H1 (cell line): ENCODE results near the gene VWA2. TPM values are rescaled to one million over a fixed set of nuclear protein-coding genes. Genes with fewer than 3 reads are reported as not detected.

Source experiments
- CTCF ChIA-PET: fragments of 300-600 bp; sonication (Branson Sonifier 250); formaldehyde crosslinking; loops from one replicate; lab custom pipeline; 2021; ENCODE audit not compliant: partially characterized antibody; lab: Charles Lee
- POLR2A ChIA-PET: fragments of 300-600 bp; sonication (Branson Sonifier 250); formaldehyde crosslinking; loops from one replicate; lab custom pipeline; 2021; ENCODE audit warnings: inconsistent platforms; ENCODE audit not compliant: partially characterized antibody; lab: Charles Lee
- DNase-seq, 2 experiments: peaks; one replicate each; pipeline versions ENCODE4 v3.0.0 to v3.0.0-alpha.2; 2010 to 2022; ENCODE audit warnings: low spot score in 2 of 2, low read depth in 1 of 2, mixed read lengths in 1 of 2
- FAIRE-seq: peaks from 2 replicates; lab custom pipeline; 2011; peaks lifted over from hg19 to GRCh38; lab: Jason Lieb, UNC
- H2AFZ ChIP-seq: 2 replicates; pipeline ENCODE4 v1.8.1; 2012; ENCODE audit warnings: low read length, inconsistent platforms
- H2AK5ac ChIP-seq: 2 replicates; pipeline ENCODE4 v1.6.1; 2013; ENCODE audit warnings: low read depth, low read length
- H2BK120ac ChIP-seq: replicated peaks from 2 replicates; pipeline ENCODE3; 2013; ENCODE audit warnings: low read depth, low read length, inconsistent platforms
- H2BK12ac ChIP-seq: 2 replicates; pipeline ENCODE4 v1.6.1; 2013; ENCODE audit warnings: low read depth, low read length
- H2BK15ac ChIP-seq: 2 replicates; pipeline ENCODE4 v1.6.1; 2013; ENCODE audit warnings: low read length
- H2BK20ac ChIP-seq: 2 replicates; pipeline ENCODE4 v1.6.1; 2013; ENCODE audit warnings: low read length
- H2BK5ac ChIP-seq: 2 replicates; pipeline ENCODE4 v1.6.1; 2013; ENCODE audit warnings: low read depth, low read length
- H3K14ac ChIP-seq: 2 replicates; pipeline ENCODE4 v1.6.1; 2013; ENCODE audit warnings: inconsistent platforms; ENCODE audit not compliant: insufficient read length
- H3K18ac ChIP-seq: 2 replicates; pipeline ENCODE4 v1.6.1; 2013; ENCODE audit warnings: low read length; ENCODE audit errors: extremely low read depth
- H3K23ac ChIP-seq: 2 replicates; pipeline ENCODE4 v1.6.1; 2013; ENCODE audit warnings: inconsistent platforms; ENCODE audit not compliant: insufficient read length
- H3K23me2 ChIP-seq: 2 replicates; pipeline ENCODE4 v1.6.1; 2013; ENCODE audit warnings: low read depth, low read length
- H3K27ac ChIP-seq: 2 replicates; pipeline ENCODE4 v1.6.1; 2011; ENCODE audit warnings: low read depth, low read length, inconsistent platforms
- H3K27me3 ChIP-seq, 4 experiments: replicated peaks in 1 of 4; 1 replicate in 1 of 4; 2 replicates in 3 of 4; pipeline versions ENCODE4 v1.6.1 to v1.8.1; 2011 to 2013; ENCODE audit warnings: low read length in 3 of 4, mild to moderate bottlenecking in 3 of 4, inconsistent platforms in 2 of 4, mixed read lengths in 2 of 4, moderate library complexity in 1 of 4; ENCODE audit not compliant: control insufficient read depth in 3 of 4, insufficient read depth in 3 of 4; ENCODE audit errors: extremely low read depth in 1 of 4
- H3K36me3 ChIP-seq, 4 experiments: 2 replicates each; pipeline versions ENCODE4 v1.6.1 to v1.8.1; 2011 to 2013; ENCODE audit warnings: mild to moderate bottlenecking in 4 of 4, low read length in 3 of 4, moderate library complexity in 2 of 4, control low read depth in 1 of 4, inconsistent platforms in 1 of 4; ENCODE audit not compliant: insufficient read depth in 4 of 4, control insufficient read depth in 2 of 4
- H3K4ac ChIP-seq: replicated peaks from 2 replicates; pipeline ENCODE3; 2013; ENCODE audit warnings: low read length, low read depth, mixed read lengths, inconsistent platforms; ENCODE audit not compliant: insufficient read length
- H3K4me1 ChIP-seq, 4 experiments: replicated peaks in 1 of 4; 1 replicate in 1 of 4; 2 replicates in 3 of 4; pipeline versions ENCODE4 v1.6.1 to v1.8.1; 2011 to 2013; ENCODE audit warnings: low read length in 3 of 4, inconsistent platforms in 2 of 4, mixed read lengths in 1 of 4; ENCODE audit not compliant: insufficient read depth in 4 of 4, control insufficient read depth in 3 of 4
- H3K4me2 ChIP-seq, 2 experiments: 2 replicates each; pipeline versions ENCODE4 v1.6.1 to v1.8.1; 2011 to 2013; ENCODE audit warnings: low read depth in 2 of 2, low read length in 2 of 2, control low read depth in 1 of 2, inconsistent platforms in 1 of 2, mild to moderate bottlenecking in 1 of 2; ENCODE audit not compliant: insufficient read depth in 1 of 2
- H3K4me3 ChIP-seq, 4 experiments: fragments of 200-600, 300-600 bp in 1 of 4; sonication (generic), shearing (Covaris generic), sonication (Bioruptor Twin) in 1 of 4; 2 replicates each; pipeline versions ENCODE4 v1.5.1 to v1.8.1; 2011 to 2016; ENCODE audit warnings: low read length in 4 of 4, low read depth in 3 of 4, control low read depth in 2 of 4, inconsistent platforms in 2 of 4, mild to moderate bottlenecking in 2 of 4, mixed read lengths in 1 of 4, moderate library complexity in 1 of 4; ENCODE audit not compliant: insufficient read depth in 2 of 4; ENCODE audit errors: extremely low read depth in 1 of 4
- H3K56ac ChIP-seq: replicated peaks from 2 replicates; pipeline ENCODE3; 2013; ENCODE audit warnings: low read depth, mild to moderate bottlenecking, mixed read lengths, low read length, inconsistent platforms; ENCODE audit not compliant: insufficient read length
- H3K79me1 ChIP-seq: 2 replicates; pipeline ENCODE4 v1.6.1; 2013; ENCODE audit warnings: low read depth, low read length, control low read depth
- H3K79me2 ChIP-seq, 2 experiments: 2 replicates each; pipeline versions ENCODE4 v1.6.1 to v1.8.1; 2012 to 2013; ENCODE audit warnings: low read length in 2 of 2, mild to moderate bottlenecking in 2 of 2, inconsistent platforms in 1 of 2; ENCODE audit not compliant: insufficient read depth in 2 of 2, control insufficient read depth in 1 of 2
- H3K9ac ChIP-seq, 4 experiments: replicated peaks in 1 of 4; 1 replicate in 1 of 4; 2 replicates in 3 of 4; pipeline versions ENCODE4 v1.6.1 to v1.8.1; 2011 to 2013; ENCODE audit warnings: low read depth in 3 of 4, low read length in 3 of 4, control low read depth in 2 of 4, mild to moderate bottlenecking in 2 of 4, moderate library complexity in 2 of 4, inconsistent platforms in 1 of 4; ENCODE audit errors: extremely low read depth in 1 of 4
- H3K9me3 ChIP-seq, 2 experiments: 2 replicates each; pipeline versions ENCODE4 v1.6.1 to v1.8.1; 2012 to 2013; ENCODE audit warnings: mild to moderate bottlenecking in 2 of 2, moderate library complexity in 2 of 2, control low read depth in 1 of 2, inconsistent platforms in 1 of 2, low read depth in 1 of 2, low read length in 1 of 2, mixed read lengths in 1 of 2; ENCODE audit not compliant: insufficient read depth in 2 of 2
- H4K20me1 ChIP-seq, 2 experiments: replicated peaks in 1 of 2; 2 replicates each; pipeline versions ENCODE3 to v1.8.1; 2011 to 2013; ENCODE audit warnings: inconsistent platforms in 2 of 2, low read length in 2 of 2, mild to moderate bottlenecking in 1 of 2; ENCODE audit not compliant: insufficient read depth in 2 of 2, control insufficient read depth in 1 of 2
- H4K5ac ChIP-seq: 2 replicates; pipeline ENCODE4 v1.6.1; 2013; ENCODE audit warnings: low read length, low read depth, mixed read lengths, inconsistent platforms; ENCODE audit not compliant: insufficient read length
- H4K8ac ChIP-seq: 2 replicates; pipeline ENCODE4 v1.8.0; 2013; ENCODE audit warnings: mild to moderate bottlenecking, moderate library complexity, low read length, inconsistent platforms; ENCODE audit not compliant: insufficient read depth; ENCODE audit errors: extremely low read depth
- H4K91ac ChIP-seq: replicated peaks from 2 replicates; pipeline ENCODE3; 2013; ENCODE audit warnings: low read length, mixed read lengths, inconsistent platforms; ENCODE audit not compliant: insufficient read length
- EGR1 ChIP-seq: IDR thresholded peaks from 2 replicates; pipeline ENCODE4 v1.6.1; 2011; ENCODE audit warnings: low read depth, low read length, borderline replicate concordance
- KDM1A ChIP-seq: fragments of 200-600, 300-600 bp; sonication (generic); IDR thresholded peaks from 2 replicates; pipeline ENCODE4 v1.7.1; 2016; ENCODE audit warnings: mild to moderate bottlenecking, low read length, borderline replicate concordance
- POLR2A ChIP-seq, 2 experiments: IDR thresholded peaks; 1 replicate in 1 of 2; 2 replicates in 1 of 2; pipeline ENCODE4 v1.6.1; 2011; ENCODE audit warnings: low read depth in 2 of 2, low read length in 2 of 2, mild to moderate bottlenecking in 2 of 2; ENCODE audit errors: control extremely low read depth in 1 of 2
- RXRA ChIP-seq: IDR thresholded peaks from 2 replicates; pipeline ENCODE4 v1.6.1; 2011; ENCODE audit warnings: low read depth, mild to moderate bottlenecking, low read length, moderate library complexity; ENCODE audit not compliant: insufficient read depth
- SAP30 ChIP-seq: fragments of 300-600 bp; sonication (generic); IDR thresholded peaks from 2 replicates; pipeline ENCODE4 v1.7.1; 2012; ENCODE audit warnings: low read length, moderate library complexity, mild to moderate bottlenecking, inconsistent platforms; ENCODE audit not compliant: insufficient read depth, insufficient replicate concordance
- SP1 ChIP-seq: IDR thresholded peaks from 2 replicates; pipeline ENCODE4 v1.6.1; 2011; ENCODE audit warnings: low read depth, low read length
- SP2 ChIP-seq: IDR thresholded peaks from 2 replicates; pipeline ENCODE4 v1.6.1; 2012; ENCODE audit warnings: mild to moderate bottlenecking, low read length, inconsistent platforms
- SP4 ChIP-seq: IDR thresholded peaks from 2 replicates; pipeline ENCODE4 v1.6.1; 2012; ENCODE audit warnings: low read length, inconsistent platforms
- TAF1 ChIP-seq: IDR thresholded peaks from 2 replicates; pipeline ENCODE4 v1.6.1; 2011; ENCODE audit warnings: mild to moderate bottlenecking, low read depth, low read length
- WGBS, 2 experiments: shearing (Covaris generic) in 1 of 2; methylation state at CpG; one replicate each; pipeline versions ENCODE4 v1.1.6 to v1.1.7; 2013 to 2015; ENCODE audit warnings: low lambda C conversion rate in 2 of 2, mixed read lengths in 2 of 2, inconsistent platforms in 1 of 2, low coverage in 1 of 2, missing lambda C conversion rate in 1 of 2; ENCODE audit not compliant: insufficient replicate concordance in 2 of 2, insufficient coverage in 1 of 2, insufficient read length in 1 of 2; ENCODE audit errors: extremely low coverage in 1 of 2, missing lambda C conversion rate in 1 of 2; 5-methylcytosine and 5-hydroxymethylcytosine counted together
- polyA plus RNA-seq, 7 experiments: library from polyadenylated mRNA; depleted of rRNA in 3 of 7; stranded (reverse) in 5 of 7; unstranded in 2 of 7; fragments of >200 nt in 5 of 7; fragments of 200-250 nt in 2 of 7; gene quantifications; 1 replicate in 5 of 7; 2 replicates in 1 of 7; 4 replicates in 1 of 7; pipeline versions ENCODE4 v1.2.1 to v1.2.3, GENCODE V29; 2011 to 2013; ENCODE audit warnings: missing spikeins in 2 of 7, mixed read lengths in 2 of 7
- total RNA-seq: library from RNA; stranded (reverse); fragmentation: NEBNext Ultra II Directional; extraction: Animal tissue kit (Norgen Biotek cat#: 25700); gene quantifications from 2 replicates; pipeline ENCODE4 v1.2.1, GENCODE V29; 2021

The VWA2 gene
- total and polyA plus RNA-seq, 2 of the 8 experiments (the other 6 are each of a cell fraction or from before 2014, with no cell fraction given), result 2.8 to 2.9 TPM

DNA sequence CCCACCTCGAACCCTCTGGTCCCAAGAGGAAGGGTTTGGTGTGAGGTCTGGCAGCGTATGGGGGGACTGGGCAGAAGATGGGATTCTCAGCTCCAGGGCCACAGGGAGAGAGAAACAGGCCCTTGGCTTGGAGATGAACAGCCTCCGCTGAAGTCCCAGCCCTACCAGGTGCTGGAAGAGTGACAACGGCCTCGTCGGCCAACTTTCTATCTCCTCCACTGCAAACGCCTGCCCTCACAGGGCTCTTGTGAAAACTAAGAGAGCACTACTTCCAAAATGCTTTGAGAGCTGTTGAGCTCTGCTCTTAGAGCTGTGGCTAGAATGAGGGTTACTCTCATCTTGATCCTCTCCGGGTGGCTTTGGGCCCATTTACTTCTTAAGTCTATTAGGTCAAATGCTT, 101.8 kb downstream of the VWA2 start:
- Histone ChIP-seq H3K14ac (no peak overlapping the region), H2BK15ac (no peak overlapping the region), H3K4ac (no peak overlapping the region), H4K20me1 (no peaks in the 10 kb centered on the region), H3K27me3 (no peaks in the 10 kb centered on the region), H2BK12ac (no peak overlapping the region), H4K8ac (no peak overlapping the region), H3K27ac (no peak overlapping the region), H3K79me2 (no peaks in the 10 kb centered on the region), H3K79me1 (no peaks in the 10 kb centered on the region), H3K4me3 (no peak overlapping the region), H2BK5ac (no peak overlapping the region), H3K56ac (no peak overlapping the region), H3K36me3 (no peaks in the 10 kb centered on the region), H4K91ac (no peak overlapping the region), H3K9me3 (no peaks in the 10 kb centered on the region), H2BK20ac (no peak overlapping the region), H4K5ac (no peak overlapping the region), H2AK5ac (no peak overlapping the region), H3K4me2 (no peak overlapping the region), H3K9ac (no peak overlapping the region), H3K23me2 (no peaks in the 10 kb centered on the region), H2AFZ (no peak overlapping the region), H3K23ac (no peak overlapping the region), H2BK120ac (no peak overlapping the region), H3K4me1 (peaks cover 6 to 11% (median 10%) of the 10 kb centered on the region in 4 experiments), H3K18ac (no peak overlapping the region)
- no peak for TF ChIP-seq TAF1
- no peak for TF ChIP-seq SP1
- TF ChIP-seq SAP30, result no peak
- no peak for TF ChIP-seq SP2
- TF ChIP-seq EGR1, result no peak
- TF ChIP-seq RXRA, result no peak
- TF ChIP-seq KDM1A, result no peak
- TF ChIP-seq SP4, result no peak
- TF ChIP-seq POLR2A (IDR thresholded peaks at IDR 0.05; ENCODE audit: control extremely low read depth in 1 of 2, low read depth in 2 of 2, low read length in 2 of 2), result no peak
- CTCF ChIA-PET, result interaction anchor here (1.1 to 8.4 kb wide), 5 partner anchors 15 to 118 kb away, joined by 3 to 48 read pairs (median 4); no protein-coding TSS in a partner anchor
- 87% methylated on average over 8 of the region's 8 CpGs; no CpG with 5 or more reads in 1 of the 2 experiments for WGBS, 2 experiments
- POLR2A ChIA-PET, result interaction anchor here (1.3 kb wide), 1 partner anchor 37 kb away, joined by 3 read pairs; no protein-coding TSS in a partner anchor
- DNase-seq (no peak), FAIRE-seq (no peak)
